Naive B cell (primary cell): ENCODE measurements around the gene COX14. TPM values are rescaled to one million over a fixed set of nuclear protein-coding genes. Genes with fewer than 3 reads are reported as not detected.
"Not testable (repeated sequence)": the region's sequence is repeated elsewhere in the genome, so short reads cannot be mapped to it uniquely, and the experiment has no call there.

Experiments used
- ATAC-seq, 2 donors: fragments of 150-1000 bp; cut with Tn5 transposase; 2 replicates each; pipeline ENCODE4 v1.10.0; 2021; ENCODE audit warnings: low read depth in 2 of 2, mild to moderate bottlenecking in 2 of 2, moderate library complexity in 2 of 2
- DNase-seq: peaks from one replicate; pipeline ENCODE4 v3.0.0; 2022
- H3K27ac Mint-ChIP-seq, 6 donors: one replicate each; pipeline ENCODE4 v1.8.0; 2020 to 2022; ENCODE audit warnings: mild to moderate bottlenecking in 6 of 6, mixed read lengths in 6 of 6, moderate library complexity in 5 of 6, inconsistent platforms in 2 of 6
- H3K27me3 Mint-ChIP-seq, 3 donors: one replicate each; pipeline ENCODE4 v1.8.0; 2021 to 2022; ENCODE audit warnings: mixed read lengths in 3 of 3, mild to moderate bottlenecking in 1 of 3
- H3K36me3 Mint-ChIP-seq, 2 donors: one replicate each; pipeline ENCODE4 v1.8.0; 2020 to 2022; ENCODE audit warnings: mixed read lengths in 2 of 2, inconsistent platforms in 1 of 2, mild to moderate bottlenecking in 1 of 2
- H3K4me1 Mint-ChIP-seq, 3 donors: one replicate each; pipeline ENCODE4 v1.8.0; 2020 to 2022; ENCODE audit warnings: mixed read lengths in 3 of 3, inconsistent platforms in 1 of 3, mild to moderate bottlenecking in 1 of 3, moderate library complexity in 1 of 3
- H3K4me3 Mint-ChIP-seq, 8 donors: one replicate each; pipeline ENCODE4 v1.8.0; 2020 to 2022; ENCODE audit warnings: mild to moderate bottlenecking in 8 of 8, mixed read lengths in 8 of 8, moderate library complexity in 8 of 8, inconsistent platforms in 2 of 8
- H3K9me3 Mint-ChIP-seq, 7 donors: one replicate each; pipeline ENCODE4 v1.8.0; 2020 to 2022; ENCODE audit warnings: mixed read lengths in 7 of 7, mild to moderate bottlenecking in 5 of 7, inconsistent platforms in 2 of 7, moderate library complexity in 1 of 7
- polyA plus RNA-seq, 6 donors: library from polyadenylated mRNA; unstranded; fragments of 300-500 nt; fragmentation: Illumina TruSeq; gene quantifications; one replicate each; pipeline ENCODE4 v1.2.3, GENCODE V29; 2021; ENCODE audit warnings: low read depth in 6 of 6

Gene COX14
- polyA plus RNA-seq, 6 donors from 2014 or later = 171 to 225 (median 208) TPM

GRCh38 chr12:50121641-50122040 is 9.6 kb downstream of the COX14 start:
- H3K27ac Mint-ChIP-seq = no peak overlapping the region
- ATAC-seq = no peak
- peaks cover 21 to 46% (median 28%) of the 10 kb centered on the region in 3 donors for H3K4me1 Mint-ChIP-seq
- no peaks in the 10 kb centered on the region for H3K27me3 Mint-ChIP-seq
- DNase-seq = no peak
- no peak overlapping the region for H3K4me3 Mint-ChIP-seq
- H3K9me3 Mint-ChIP-seq = no peaks in the 10 kb centered on the region
- peaks cover 0 to 7% of the 10 kb centered on the region in 2 donors for H3K36me3 Mint-ChIP-seq

- H3K4me1 Mint-ChIP-seq = peaks cover 24 to 44% (median 28%) of the 10 kb centered on the region in 3 donors
- ATAC-seq = no peak
- H3K27ac Mint-ChIP-seq = peak overlapping the region in 1 of 6 donors; percentile 75
- H3K27me3 Mint-ChIP-seq = no peaks in the 10 kb centered on the region
- DNase-seq = no peak
- peaks cover 0 to 7% of the 10 kb centered on the region in 2 donors for H3K36me3 Mint-ChIP-seq
- no peaks in the 10 kb centered on the region for H3K9me3 Mint-ChIP-seq
- no peak overlapping the region for H3K4me3 Mint-ChIP-seq
Observed at GRCh38 chr12:50123203-50123602, 11.2 kb downstream of the COX14 start.

- DNase-seq (no peak), ATAC-seq (no peak)
- Mint-ChIP-seq H3K4me3 (no peak overlapping the region), H3K4me1 (peaks cover 14 to 45% (median 29%) of the 10 kb centered on the region in 3 donors), H3K27ac (peak overlapping the region in 4 of 6 donors; percentile 20 to 81 (median 72)), H3K36me3 (peaks cover 0 to 14% of the 10 kb centered on the region in 2 donors), H3K27me3 (no peaks in the 10 kb centered on the region), H3K9me3 (no peaks in the 10 kb centered on the region)
Observed at GRCh38 chr12:50127546-50127945, 15.5 kb downstream of the COX14 start.

- H3K4me1 Mint-ChIP-seq = peaks cover 20 to 37% (median 34%) of the 10 kb centered on the region in 3 donors
- no peaks in the 10 kb centered on the region for H3K9me3 Mint-ChIP-seq
- H3K4me3 Mint-ChIP-seq = no peak overlapping the region
- peak overlapping the region in 2 of 6 donors; percentile 33 to 77 for H3K27ac Mint-ChIP-seq
- ATAC-seq (no peak), DNase-seq (no peak)
- H3K27me3 Mint-ChIP-seq = no peaks in the 10 kb centered on the region
- peaks cover 2 to 9% of the 10 kb centered on the region in 2 donors for H3K36me3 Mint-ChIP-seq
Observed at GRCh38 chr12:50129290-50129689, 17.3 kb downstream of the COX14 start.

- H3K36me3 Mint-ChIP-seq = peaks cover 7 to 19% of the 10 kb centered on the region in 2 donors
Observed at GRCh38 chr12:50132505-50133135, 20.6 kb downstream of the COX14 start.

GRCh38 chr12:50142993-50143392 is 31.0 kb downstream of the COX14 start:
- H3K27ac Mint-ChIP-seq = peak overlapping the region in 1 of 6 donors; percentile 48
- H3K4me1 Mint-ChIP-seq = peaks cover 0 to 4% (median 4%) of the 10 kb centered on the region in 3 donors
- H3K4me3 Mint-ChIP-seq = no peak overlapping the region
- H3K9me3 Mint-ChIP-seq = no peaks in the 10 kb centered on the region
- H3K36me3 Mint-ChIP-seq = peaks cover 5 to 7% of the 10 kb centered on the region in 2 donors
- no peaks in the 10 kb centered on the region for H3K27me3 Mint-ChIP-seq
- no peak for DNase-seq
- no peak for ATAC-seq

More at GRCh38 chr12:50132505-50133135, 20.6 kb downstream of the COX14 start:
- no peaks in the 10 kb centered on the region for H3K9me3 Mint-ChIP-seq
- peak overlapping the region in 4 of 6 donors; percentile 6 to 92 (median 54) for H3K27ac Mint-ChIP-seq
- no peaks in the 10 kb centered on the region for H3K27me3 Mint-ChIP-seq
- H3K4me3 Mint-ChIP-seq = no peak overlapping the region
- ATAC-seq (no peak), DNase-seq (peak; percentile 31)
- peaks cover 7 to 23% (median 14%) of the 10 kb centered on the region in 3 donors for H3K4me1 Mint-ChIP-seq

GRCh38 chr12:50145439-50145838 is 33.4 kb downstream of the COX14 start:
- DNase-seq (no peak), ATAC-seq (no peak)
- Mint-ChIP-seq H3K27ac (no peak overlapping the region), H3K4me3 (no peak overlapping the region), H3K4me1 (peaks cover 4 to 7% (median 5%) of the 10 kb centered on the region in 3 donors), H3K27me3 (no peaks in the 10 kb centered on the region), H3K36me3 (no peaks in the 10 kb centered on the region), H3K9me3 (no peaks in the 10 kb centered on the region)

GRCh38 chr12:50147281-50147680 is 35.2 kb downstream of the COX14 start:
- H3K27ac Mint-ChIP-seq = no peak overlapping the region
- no peaks in the 10 kb centered on the region for H3K36me3 Mint-ChIP-seq
- no peak for DNase-seq
- ATAC-seq = no peak
- no peak overlapping the region for H3K4me3 Mint-ChIP-seq
- peaks cover 11 to 18% (median 13%) of the 10 kb centered on the region in 3 donors for H3K4me1 Mint-ChIP-seq
- no peaks in the 10 kb centered on the region for H3K27me3 Mint-ChIP-seq
- H3K9me3 Mint-ChIP-seq = no peaks in the 10 kb centered on the region

- H3K9me3 Mint-ChIP-seq, H3K27ac Mint-ChIP-seq, H3K27me3 Mint-ChIP-seq, DNase-seq, H3K36me3 Mint-ChIP-seq, ATAC-seq, H3K4me3 Mint-ChIP-seq: not testable (repeated sequence)
- peaks cover 11 to 18% (median 13%) of the 10 kb centered on the region in 3 donors for H3K4me1 Mint-ChIP-seq
Observed at GRCh38 chr12:50148011-50148410, 36.0 kb downstream of the COX14 start.

- no peaks in the 10 kb centered on the region for H3K27me3 Mint-ChIP-seq
- no peaks in the 10 kb centered on the region for H3K36me3 Mint-ChIP-seq
- H3K4me3 Mint-ChIP-seq = no peak overlapping the region
- peaks cover 11 to 18% (median 13%) of the 10 kb centered on the region in 3 donors for H3K4me1 Mint-ChIP-seq
- H3K27ac Mint-ChIP-seq = peak overlapping the region in 2 of 6 donors; percentile 9 to 37
- H3K9me3 Mint-ChIP-seq = no peaks in the 10 kb centered on the region
- ATAC-seq = no peak
- no peak for DNase-seq
Observed at GRCh38 chr12:50149311-50149710, 37.3 kb downstream of the COX14 start.

GRCh38 chr12:50151047-50151687 is 39.1 kb downstream of the COX14 start:
- Mint-ChIP-seq H3K27me3 (no peaks in the 10 kb centered on the region), H3K27ac (peak overlapping the region in 4 of 6 donors; percentile 28 to 71 (median 39)), H3K4me3 (no peak overlapping the region), H3K4me1 (peaks cover 7 to 14% (median 13%) of the 10 kb centered on the region in 3 donors), H3K9me3 (no peaks in the 10 kb centered on the region), H3K36me3 (no peaks in the 10 kb centered on the region)
- ATAC-seq = no peak
- no peak for DNase-seq

- not testable (repeated sequence) for H3K27me3 Mint-ChIP-seq, H3K9me3 Mint-ChIP-seq, H3K27ac Mint-ChIP-seq, H3K36me3 Mint-ChIP-seq, DNase-seq, H3K4me3 Mint-ChIP-seq, ATAC-seq
- peaks cover 19 to 22% (median 20%) of the 10 kb centered on the region in 3 donors for H3K4me1 Mint-ChIP-seq
Observed at GRCh38 chr12:50154947-50155346, 42.9 kb downstream of the COX14 start.

GRCh38 chr12:50156641-50157040 is 44.6 kb downstream of the COX14 start:
- Mint-ChIP-seq H3K27me3 (no peaks in the 10 kb centered on the region), H3K27ac (peak overlapping the region in 1 of 6 donors; percentile 43), H3K9me3 (no peaks in the 10 kb centered on the region), H3K4me3 (no peak overlapping the region), H3K4me1 (peaks cover 16 to 25% (median 20%) of the 10 kb centered on the region in 3 donors), H3K36me3 (no peaks in the 10 kb centered on the region)
- DNase-seq = no peak
- no peak for ATAC-seq

GRCh38 chr12:50157259-50157658 is 45.2 kb downstream of the COX14 start:
- no peak for DNase-seq
- no peak for ATAC-seq
- H3K36me3 Mint-ChIP-seq = no peaks in the 10 kb centered on the region
- no peaks in the 10 kb centered on the region for H3K9me3 Mint-ChIP-seq
- peaks cover 16 to 25% (median 20%) of the 10 kb centered on the region in 3 donors for H3K4me1 Mint-ChIP-seq
- H3K27me3 Mint-ChIP-seq = no peaks in the 10 kb centered on the region
- peak overlapping the region in 3 of 6 donors; percentile 3 to 79 (median 43) for H3K27ac Mint-ChIP-seq
- H3K4me3 Mint-ChIP-seq = no peak overlapping the region
